GM18498 (cell line): ENCODE results near the gene LBR.

Experiments
- ATAC-seq: cut with Tn5 transposase; IDR thresholded peaks from one replicate; pipeline ENCODE4 v1.9.1; 2021; ENCODE audit warnings: mild to moderate bottlenecking, moderate library complexity; ENCODE audit not compliant: unreplicated experiment

The LBR gene

DNA sequence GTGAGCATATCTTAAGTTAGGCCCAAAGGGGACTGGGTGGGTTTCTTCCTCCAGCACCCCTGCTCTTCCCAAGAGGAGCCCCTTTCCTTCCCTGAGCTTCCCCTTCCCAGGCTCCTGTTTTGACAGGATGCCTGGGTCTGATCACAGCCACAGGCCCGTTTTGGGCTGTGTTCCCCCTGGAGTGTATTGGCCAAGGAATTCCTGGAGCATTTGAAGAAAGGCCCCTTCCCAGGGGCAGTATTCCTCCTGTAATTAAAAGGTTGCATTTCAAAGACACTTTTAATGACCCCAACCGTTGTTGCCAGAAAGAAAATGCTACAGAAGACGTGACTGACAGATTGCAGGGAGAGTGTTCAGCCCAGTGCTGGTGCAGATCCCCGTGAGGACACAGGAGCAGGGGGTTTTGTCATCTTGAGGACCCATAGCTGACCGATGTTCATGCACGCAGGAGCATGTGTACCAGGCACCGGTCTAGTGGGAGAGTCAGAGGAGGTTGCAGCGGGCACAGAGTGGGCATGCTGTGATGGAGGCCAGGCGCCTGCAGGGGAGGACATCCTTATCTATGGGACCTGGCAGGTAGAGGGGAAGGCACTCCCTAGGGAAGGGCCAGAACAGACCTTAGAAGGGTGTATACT, 19.3 kb upstream of the LBR start:
- no peak for ATAC-seq

DNA sequence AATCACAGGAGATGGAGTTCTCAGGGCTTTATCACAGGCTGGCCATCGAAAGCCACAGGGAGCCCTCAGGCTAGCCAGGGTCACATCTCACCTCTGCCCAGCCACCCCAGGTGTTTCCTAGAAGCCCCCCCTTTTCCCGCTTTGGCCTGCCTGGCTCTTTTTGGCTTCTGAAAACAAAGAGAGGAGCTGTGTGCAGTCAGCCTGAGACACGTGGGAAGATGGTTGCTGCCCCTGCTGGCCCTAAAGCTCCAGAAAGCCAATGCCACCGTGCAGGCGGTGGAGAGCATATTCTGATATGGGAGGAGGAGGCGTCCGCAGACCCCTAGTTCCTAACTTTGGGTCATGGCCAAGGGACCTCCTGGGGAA, 18.7 kb upstream of the LBR start:
- ATAC-seq: no peak

GRCh38 chr1:225445639-225446594, 18.1 kb upstream of the LBR start:
- ATAC-seq: no peak

GRCh38 chr1:225442123-225442505, 14.3 kb upstream of the LBR start:
- ATAC-seq: no peak

DNA sequence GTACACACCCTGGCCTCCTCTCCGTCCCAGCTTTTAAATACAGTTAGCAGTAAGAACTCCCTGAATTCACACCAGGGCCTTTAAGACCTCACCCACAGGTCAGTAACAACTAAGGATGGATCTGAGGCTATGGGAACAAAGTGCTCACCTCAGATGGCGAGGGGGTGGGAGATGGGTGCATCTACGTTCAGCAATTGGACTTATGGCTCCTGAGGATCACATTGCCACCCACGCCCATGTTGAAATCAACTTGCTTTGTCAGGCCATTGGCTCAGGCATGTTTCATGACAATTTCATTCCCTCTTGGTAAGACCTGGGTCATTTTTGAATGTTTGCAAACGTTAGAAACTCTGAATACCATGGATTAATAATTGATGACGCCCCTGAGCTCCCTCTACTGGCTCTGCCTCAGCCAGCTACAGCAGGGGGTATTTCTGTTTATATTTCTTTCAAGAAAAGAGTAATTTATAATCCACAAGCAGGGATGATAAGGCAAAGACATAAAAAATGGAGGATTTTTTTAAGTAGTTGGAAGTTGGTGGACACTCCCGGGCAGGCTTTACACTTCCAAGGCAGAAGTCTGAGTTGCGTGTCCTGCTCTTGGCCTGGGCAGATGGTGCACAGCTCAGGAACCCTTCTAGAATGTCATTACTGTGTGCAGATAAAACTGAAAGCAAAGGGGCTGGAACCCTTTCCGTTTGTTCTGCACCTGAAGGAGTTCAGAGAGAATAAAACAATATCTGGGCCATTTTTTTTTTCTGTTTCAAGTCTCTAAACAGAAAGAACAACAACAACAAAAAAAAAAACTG, 13.7 kb upstream of the LBR start:
- peak; percentile 51 for ATAC-seq

GRCh38 chr1:225440380-225441221, 12.8 kb upstream of the LBR start:
- ATAC-seq: no peak

GRCh38 chr1:225437710-225438437, 10.0 kb upstream of the LBR start:
- no peak for ATAC-seq

DNA sequence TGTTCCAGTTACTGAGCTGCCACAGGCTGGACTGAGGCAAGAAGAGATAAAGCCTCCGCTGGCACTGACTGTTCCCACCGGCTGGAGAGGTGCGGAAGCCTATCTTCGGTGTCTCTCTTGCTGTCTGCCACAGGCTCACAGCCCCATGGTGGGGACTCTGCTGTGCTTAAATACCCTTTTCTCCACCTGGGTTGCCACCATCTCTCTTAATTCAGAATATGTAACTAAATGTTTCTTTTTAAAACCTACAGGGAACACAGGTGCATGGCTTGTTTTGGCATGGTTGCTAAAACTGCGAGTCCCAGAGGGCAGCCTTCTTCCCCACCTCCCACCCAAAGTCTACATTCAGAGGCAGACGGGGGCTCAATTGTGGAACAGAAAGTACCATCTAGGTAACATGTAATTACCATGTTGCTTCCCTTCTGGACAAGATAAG, 8.1 kb upstream of the LBR start:
- ATAC-seq: peak; percentile 64

GRCh38 chr1:225435487-225435886, 7.6 kb upstream of the LBR start:
- ATAC-seq: peak; percentile 27

DNA sequence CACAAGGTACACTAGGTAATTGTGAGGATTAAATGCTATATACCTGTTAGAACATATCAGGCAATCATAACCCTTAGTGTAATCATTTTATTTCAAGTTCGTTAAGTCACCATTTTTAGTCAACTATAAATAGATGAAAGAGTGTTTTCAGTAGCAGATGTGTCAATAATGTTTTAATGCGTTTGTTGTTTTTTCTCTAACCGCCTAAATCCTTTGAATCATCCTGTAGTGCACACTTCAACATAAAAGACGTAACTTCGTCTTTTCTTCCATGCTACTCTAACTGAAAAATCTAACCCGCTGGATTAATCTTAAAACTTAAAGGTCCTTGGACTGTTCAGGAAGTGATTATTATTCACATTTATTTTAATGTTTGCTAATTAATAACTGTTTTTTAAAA, 7.2 kb upstream of the LBR start:
- ATAC-seq: no peak

GRCh38 chr1:225434046-225434445, 6.2 kb upstream of the LBR start:
- ATAC-seq: no peak

DNA sequence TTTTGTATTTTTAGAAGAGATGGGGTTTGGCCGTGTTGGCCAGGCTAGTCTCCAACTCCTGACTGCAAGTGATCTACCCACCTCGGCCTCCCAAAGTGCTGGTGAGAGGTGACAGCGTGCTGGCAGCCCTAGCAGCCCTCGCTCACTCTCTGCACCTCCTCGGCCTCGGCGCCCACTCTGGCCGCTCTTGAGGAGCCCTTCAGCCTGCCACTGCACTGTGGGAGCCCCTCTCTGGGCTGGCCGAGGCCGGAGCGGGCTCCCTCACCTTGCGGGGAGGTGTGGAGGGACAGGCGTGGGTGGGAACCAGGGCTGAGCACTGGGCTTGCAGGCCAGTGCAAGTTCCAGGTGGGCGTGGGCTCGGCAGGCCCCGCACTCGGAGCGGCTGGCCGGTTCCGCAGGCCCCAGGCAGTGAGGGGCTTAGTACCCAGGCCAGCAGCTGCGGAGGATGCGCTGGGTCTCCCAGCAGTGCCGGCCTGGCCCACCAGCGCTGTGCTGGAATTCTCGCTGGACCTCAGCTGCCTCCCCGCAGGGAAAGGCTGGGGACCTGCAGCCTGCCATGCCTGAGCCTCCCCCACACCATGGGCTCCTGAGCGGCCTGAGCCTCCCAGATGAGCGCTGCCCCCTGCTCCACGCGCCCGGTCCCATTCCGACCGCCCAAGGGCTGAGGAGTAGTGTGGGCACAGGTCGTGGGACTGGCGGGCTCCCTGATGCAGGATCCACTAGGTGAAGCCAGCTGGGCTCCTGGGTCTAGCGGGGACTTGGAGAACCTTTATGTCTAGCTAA, 3.4 kb upstream of the LBR start:
- ATAC-seq: no peak

DNA sequence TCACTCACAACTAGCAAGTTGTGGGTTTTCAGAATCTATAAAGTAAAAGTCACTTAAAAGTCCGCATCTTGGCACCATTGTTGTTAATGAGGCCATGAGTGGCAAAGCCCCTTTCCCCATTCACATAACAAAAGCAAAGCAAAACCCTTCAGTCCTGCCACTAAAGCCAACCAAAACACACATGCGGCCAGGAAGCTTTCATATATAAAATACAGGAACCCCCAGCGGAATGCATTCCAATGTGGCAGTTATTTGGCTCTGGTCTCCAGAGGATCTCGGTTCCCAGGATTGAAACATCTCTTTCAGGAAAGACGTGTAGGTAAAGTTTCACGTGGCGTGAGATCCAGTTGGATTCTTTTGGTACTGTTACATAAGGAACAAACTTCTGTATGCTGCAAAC, 2.5 kb upstream of the LBR start:
- ATAC-seq: no peak

DNA sequence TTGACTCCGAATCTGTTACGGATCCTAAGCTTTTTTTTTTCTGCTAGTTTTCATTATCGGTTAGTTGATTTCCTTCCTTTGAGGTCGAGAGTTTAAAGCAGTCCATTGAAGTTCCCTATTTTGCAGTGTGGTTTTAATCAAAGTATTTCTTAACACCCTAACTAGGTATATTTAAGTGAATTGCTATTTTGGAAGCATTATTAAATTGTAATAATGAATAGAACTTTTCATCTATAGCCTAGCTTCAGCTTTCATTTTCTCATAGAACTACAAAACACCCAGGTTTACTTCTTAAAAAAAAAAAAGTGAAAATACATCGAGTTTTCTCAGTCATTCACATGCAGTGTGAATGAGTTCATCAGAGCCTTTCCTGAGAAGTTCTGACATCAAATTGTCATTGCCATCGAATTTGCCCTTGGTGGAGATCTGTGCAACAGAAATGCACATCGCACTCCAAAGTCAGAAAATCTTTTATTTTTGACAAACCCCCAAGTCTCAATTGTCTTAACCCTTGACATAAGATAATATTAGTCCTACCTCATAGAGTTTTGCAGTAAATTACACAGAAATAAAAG, 1.1 kb upstream of the LBR start:
- ATAC-seq: no peak

- ATAC-seq: peak; percentile 94
These were observed 436 bp upstream of the LBR start for GRCh38 chr1:225428068-225428880.

DNA sequence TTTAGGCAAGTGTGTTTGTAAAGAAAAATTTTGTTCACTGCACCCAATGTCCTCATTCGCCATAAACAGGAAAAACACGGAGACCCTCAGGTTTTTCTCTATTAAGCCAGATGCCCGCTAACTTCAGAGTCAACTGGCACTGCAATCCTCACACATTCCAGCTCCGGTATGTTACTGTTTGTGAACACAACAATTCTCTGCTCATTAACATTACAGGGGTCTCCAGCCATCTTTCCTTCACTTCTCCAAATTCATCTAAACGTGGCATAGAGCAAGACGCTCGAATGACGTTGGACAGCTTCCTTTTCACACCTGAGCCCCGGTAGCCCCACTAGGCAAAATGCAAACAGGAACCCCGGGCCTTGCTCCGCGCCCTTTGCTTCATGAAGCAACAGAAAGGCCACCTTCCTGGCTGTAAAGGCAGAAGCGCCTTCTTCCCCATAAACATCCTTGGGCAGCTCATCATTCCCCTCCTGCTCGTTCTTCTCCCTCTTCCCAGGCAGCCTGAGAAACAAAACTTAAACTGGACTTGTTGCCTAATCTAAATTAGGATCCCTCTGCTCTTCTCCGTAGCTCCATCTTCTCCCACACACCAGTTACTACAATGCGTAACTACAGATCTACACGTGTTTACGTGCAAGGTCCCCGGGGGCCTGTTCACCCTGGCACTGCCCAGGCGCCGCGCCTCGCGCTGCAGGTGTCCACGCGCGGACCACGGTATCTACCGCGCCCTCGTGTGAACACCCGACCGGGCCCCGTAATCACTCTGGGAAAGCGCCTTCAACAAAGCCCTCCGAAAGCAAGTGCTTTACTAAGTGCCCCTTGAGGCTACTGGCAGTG, 1.2 kb downstream of the LBR start:
- no peak for ATAC-seq

GRCh38 chr1:225425201-225425786, 2.5 kb downstream of the LBR start:
- ATAC-seq: no peak
